GM08714 (cell line): ENCODE data around the gene DOC2A.

ENCODE experiments used
- H3K4me3 ChIP-seq: fragments of 200-500 bp; sonication (Bioruptor generic); 2 replicates; pipeline ENCODE4 v1.5.1; 2014; ENCODE audit warnings: mild to moderate bottlenecking, low read length, inconsistent platforms
- ZNF274 ChIP-seq: IDR thresholded peaks from 2 replicates; pipeline ENCODE4 v1.6.1; 2012; ENCODE audit warnings: mild to moderate bottlenecking, low read depth, low read length

DOC2A gene

DNA sequence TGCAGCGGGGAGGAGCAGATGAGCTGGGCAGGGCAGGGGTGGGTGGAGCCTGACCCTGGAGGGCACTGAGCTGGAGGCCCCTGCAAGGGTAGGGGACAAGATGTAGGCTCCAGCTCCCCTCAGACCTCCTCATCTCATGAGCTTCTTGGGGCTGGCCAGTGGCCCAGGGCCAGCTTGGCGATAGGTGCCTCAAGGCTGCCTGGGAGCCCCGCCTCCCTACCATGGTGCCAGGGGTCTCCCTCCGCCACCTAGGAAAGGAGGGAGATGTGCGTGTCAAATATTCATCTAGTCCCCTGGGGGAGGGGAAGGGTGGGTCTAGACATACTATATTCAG, 19.3 kb downstream of the DOC2A start:
- no peak for TF ChIP-seq ZNF274
- H3K4me3 ChIP-seq, result no peak overlapping the region

GRCh38 chr16:29990883-29991570, 19.8 kb downstream of the DOC2A start:
- no peak overlapping the region for H3K4me3 ChIP-seq
- no peak for TF ChIP-seq ZNF274

DNA sequence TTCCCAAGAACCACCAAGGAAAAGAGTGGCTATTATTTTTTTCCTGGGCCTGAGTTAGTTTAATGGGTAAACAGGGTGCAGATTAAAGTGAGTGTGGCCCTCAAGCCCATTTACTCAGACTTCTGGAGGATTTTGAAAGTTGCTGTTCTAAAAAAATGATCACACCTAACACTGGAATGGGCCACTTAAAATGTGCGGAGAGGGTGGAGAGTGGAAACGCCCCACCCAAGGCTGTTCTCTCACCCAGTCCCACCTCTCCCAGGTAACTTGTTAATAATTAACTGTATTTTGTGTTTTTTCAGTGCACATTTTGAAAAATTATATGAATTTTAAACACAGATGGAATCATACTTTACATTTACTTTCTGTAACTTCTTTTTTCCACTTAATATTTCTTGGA, 20.8 kb downstream of the DOC2A start:
- no peak for TF ChIP-seq ZNF274
- H3K4me3 ChIP-seq, result no peak overlapping the region

- TF ChIP-seq ZNF274, result no peak
- no peak overlapping the region for H3K4me3 ChIP-seq
Observed at GRCh38 chr16:29989111-29989858, 21.5 kb downstream of the DOC2A start.

DNA sequence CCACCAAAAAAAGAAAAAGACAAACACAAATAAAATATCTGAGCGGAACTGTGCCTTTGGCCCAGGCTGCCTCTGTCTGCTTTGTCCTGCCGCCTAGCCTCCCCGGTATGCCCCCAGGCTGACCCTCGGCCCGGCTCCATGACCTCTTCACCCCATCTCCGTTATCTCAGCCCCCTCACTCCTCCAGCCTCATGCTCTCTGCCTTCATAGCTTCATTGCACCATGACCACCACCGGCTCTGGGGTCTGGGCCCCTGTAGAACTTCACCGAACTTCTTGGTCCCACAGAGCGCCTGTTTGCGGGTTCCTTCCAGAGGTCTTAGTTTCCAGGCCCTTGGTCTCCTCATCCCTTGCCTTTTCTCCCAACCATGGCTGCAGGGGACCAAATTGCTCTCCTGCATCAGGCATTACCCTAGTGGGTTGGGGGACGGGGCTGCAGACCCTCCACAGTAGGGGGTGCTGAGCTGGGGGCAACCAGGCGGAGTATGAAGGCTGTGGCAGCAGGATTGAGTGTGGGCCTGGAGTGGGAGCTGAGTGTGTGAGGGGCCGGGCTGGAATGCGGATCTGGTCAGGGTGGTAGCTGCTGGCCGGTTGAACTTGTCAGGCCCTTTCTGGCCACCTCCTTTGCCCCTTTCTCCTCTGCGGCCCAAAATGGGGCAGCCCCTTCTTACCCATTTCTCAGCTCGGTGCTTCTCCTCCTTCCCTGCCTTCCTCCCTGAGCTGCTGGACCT, 22.3 kb downstream of the DOC2A start:
- no peak overlapping the region for H3K4me3 ChIP-seq
- no peak for TF ChIP-seq ZNF274

GRCh38 chr16:29987371-29988085, 23.3 kb downstream of the DOC2A start:
- H3K4me3 ChIP-seq, result no peak overlapping the region
- TF ChIP-seq ZNF274, result no peak

- H3K4me3 ChIP-seq, result no peak overlapping the region
- TF ChIP-seq ZNF274, result no peak
Observed at GRCh38 chr16:29986931-29987330, 23.9 kb downstream of the DOC2A start.

GRCh38 chr16:29986231-29986630, 24.6 kb downstream of the DOC2A start:
- no peak overlapping the region for H3K4me3 ChIP-seq
- TF ChIP-seq ZNF274, result no peak

DNA sequence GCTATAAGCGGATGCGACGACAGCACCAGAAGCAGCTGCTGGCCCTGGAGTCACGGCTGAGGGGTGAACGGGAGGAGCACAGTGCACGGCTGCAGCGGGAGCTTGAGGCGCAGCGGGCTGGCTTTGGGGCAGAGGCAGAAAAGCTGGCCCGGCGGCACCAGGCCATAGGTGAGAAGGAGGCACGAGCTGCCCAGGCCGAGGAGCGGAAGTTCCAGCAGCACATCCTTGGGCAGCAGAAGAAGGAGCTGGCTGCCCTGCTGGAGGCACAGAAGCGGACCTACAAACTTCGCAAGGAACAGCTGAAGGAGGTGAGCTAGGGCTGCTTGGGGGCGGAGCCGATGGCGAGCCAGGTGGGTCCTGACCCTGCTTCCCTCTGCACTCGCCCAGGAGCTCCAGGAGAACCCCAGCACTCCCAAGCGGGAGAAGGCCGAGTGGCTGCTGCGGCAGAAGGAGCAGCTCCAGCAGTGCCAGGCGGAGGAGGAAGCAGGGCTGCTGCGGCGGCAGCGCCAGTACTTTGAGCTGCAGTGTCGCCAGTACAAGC, 25.5 kb downstream of the DOC2A start:
- H3K4me3 ChIP-seq, result no peak overlapping the region
- TF ChIP-seq ZNF274, result no peak

DNA sequence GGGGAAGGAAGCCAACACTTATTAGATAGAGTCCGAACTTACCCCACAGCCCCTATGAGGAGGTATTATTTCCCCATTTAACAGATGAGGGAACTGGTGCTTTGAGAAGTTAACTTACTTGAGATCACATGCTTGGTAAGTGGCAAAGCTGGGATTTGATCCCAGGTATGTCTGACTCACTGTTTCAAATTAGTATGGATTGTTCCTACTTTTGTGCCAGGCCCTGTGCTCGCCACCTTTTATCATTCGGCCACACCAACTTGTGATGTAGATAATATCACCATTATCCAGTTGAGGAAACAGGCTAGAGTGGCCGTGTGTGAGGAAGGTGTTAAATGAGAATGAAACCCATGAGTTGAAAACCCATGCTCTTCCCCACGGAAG, 26.1 kb downstream of the DOC2A start:
- no peak for TF ChIP-seq ZNF274
- no peak overlapping the region for H3K4me3 ChIP-seq

DNA sequence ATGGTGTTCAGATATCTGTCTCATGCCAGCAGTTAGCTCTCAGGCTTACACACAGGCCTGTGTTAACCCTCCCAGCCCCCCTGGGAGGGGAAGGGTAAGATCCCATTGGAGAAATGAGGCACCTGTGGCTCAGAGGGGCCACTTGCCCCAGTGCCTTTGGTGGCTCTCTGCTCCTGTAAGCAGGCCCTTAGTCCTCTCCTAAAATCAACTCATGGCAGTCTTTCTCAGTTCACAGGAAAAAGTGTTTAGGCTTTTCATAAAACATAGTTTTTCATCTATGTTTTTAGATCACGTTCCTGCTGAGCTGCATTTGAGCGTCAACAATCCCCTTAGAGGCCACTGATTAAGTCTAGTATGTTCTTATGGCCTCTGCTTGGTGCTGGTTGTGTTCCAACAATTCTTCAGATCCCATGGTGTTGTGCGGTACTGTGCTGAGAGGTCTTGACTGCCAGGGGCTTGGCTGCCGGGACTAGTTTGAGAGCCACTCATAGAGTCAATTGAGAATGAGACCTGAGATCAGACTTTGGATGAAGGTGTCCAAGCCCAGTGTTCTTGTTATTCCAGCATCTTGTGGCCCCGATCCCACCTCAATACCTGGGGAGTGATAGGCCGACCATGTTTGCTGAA, 26.6 kb downstream of the DOC2A start:
- TF ChIP-seq ZNF274, result no peak
- H3K4me3 ChIP-seq, result no peak overlapping the region

- no peak overlapping the region for H3K4me3 ChIP-seq
- TF ChIP-seq ZNF274, result no peak
Observed at GRCh38 chr16:29983420-29984136, 27.2 kb downstream of the DOC2A start.
